Smooth muscle cell (in vitro differentiated cells): ENCODE data around the gene GPR155. TPM values are rescaled to one million over a fixed set of nuclear protein-coding genes. Genes with fewer than 3 reads are reported as not detected.

Source experiments
- DNase-seq: peaks from one replicate; lab custom pipeline; 2025; ENCODE audit not compliant: unreplicated experiment; lab: John Stamatoyannopoulos, UW
- H2AFZ ChIP-seq: fragments of 200-600 bp; sonication (generic); 2 replicates; pipeline ENCODE4 v1.6.0; 2016; ENCODE audit warnings: antibody characterized with exemption, low read depth, mild to moderate bottlenecking
- H3F3A ChIP-seq: fragments of 200-600 bp; sonication (generic); 2 replicates; pipeline ENCODE4 v1.6.0; 2017; ENCODE audit warnings: antibody characterized with exemption, low read depth
- H3K27ac ChIP-seq: fragments of 200-600 bp; sonication (generic); 2 replicates; pipeline ENCODE4 v1.5.1; 2016; ENCODE audit warnings: low read depth, mild to moderate bottlenecking
- H3K27me3 ChIP-seq: fragments of 200-600 bp; sonication (generic); 2 replicates; pipeline ENCODE4 v1.6.1; 2016; ENCODE audit warnings: low read depth, mild to moderate bottlenecking
- H3K36me3 ChIP-seq: fragments of 200-600 bp; sonication (generic); 2 replicates; pipeline ENCODE4 v1.5.1; 2016; ENCODE audit warnings: low read depth
- H3K4me1 ChIP-seq: fragments of 200-600 bp; sonication (generic); 2 replicates; pipeline ENCODE4 v1.5.1; 2016; ENCODE audit warnings: low read depth
- H3K4me2 ChIP-seq: fragments of 200-600 bp; sonication (generic); 2 replicates; pipeline ENCODE4 v1.6.0; 2016; ENCODE audit warnings: mild to moderate bottlenecking
- H3K4me3 ChIP-seq: fragments of 200-600 bp; sonication (generic); 2 replicates; pipeline ENCODE4 v1.5.1; 2016; ENCODE audit warnings: mild to moderate bottlenecking
- H3K79me2 ChIP-seq: fragments of 200-600 bp; sonication (generic); 2 replicates; pipeline ENCODE4 v1.6.0; 2016; ENCODE audit warnings: low read depth, mild to moderate bottlenecking
- H3K9ac ChIP-seq: fragments of 200-600 bp; sonication (generic); 2 replicates; pipeline ENCODE4 v1.6.0; 2016; ENCODE audit warnings: low read depth
- H3K9me3 ChIP-seq: fragments of 200-600 bp; sonication (generic); replicated peaks from 2 replicates; pipeline ENCODE4 v1.5.1; 2016; ENCODE audit warnings: low read depth
- H4K20me1 ChIP-seq: fragments of 200-600 bp; sonication (generic); 2 replicates; pipeline ENCODE4 v1.6.0; 2016; ENCODE audit warnings: low read depth
- CTCF ChIP-seq: fragments of 200-600 bp; sonication (generic); IDR thresholded peaks from 2 replicates; pipeline ENCODE4 v1.5.1; 2017; ENCODE audit warnings: borderline replicate concordance, mild to moderate bottlenecking, antibody characterized with exemption; ENCODE audit not compliant: insufficient read depth, poor library complexity, severe bottlenecking
- WGBS: methylation state at CpG from one replicate; pipeline ENCODE4 v1.1.7; 2016; ENCODE audit warnings: low lambda C conversion rate; 5-methylcytosine and 5-hydroxymethylcytosine counted together
- polyA plus RNA-seq: library from polyadenylated mRNA; unstranded; fragments of >200 nt; fragmentation: Nextera tagmentation; extraction: Ambion mirVana; gene quantifications from 2 replicates; pipeline ENCODE4 v1.2.1, GENCODE V29; 2016
- total RNA-seq: library from RNA; depleted of rRNA; stranded (reverse); fragments of >200 nt; gene quantifications from 2 replicates; pipeline ENCODE4 v1.2.3, GENCODE V29; 2014

Gene GPR155
- total and polyA plus RNA-seq, 2 experiments from 2014 or later, result 6.9 to 10.5 TPM

GRCh38 chr2:174522553-174522952 is 35.7 kb upstream of the GPR155 start:
- Histone ChIP-seq H4K20me1 (no peaks in the 10 kb centered on the region), H3K4me2 (no peak overlapping the region), H3K36me3 (no peaks in the 10 kb centered on the region), H2AFZ (no peak overlapping the region), H3K9me3 (no peaks in the 10 kb centered on the region), H3F3A (no peaks in the 10 kb centered on the region), H3K4me1 (no peaks in the 10 kb centered on the region), H3K4me3 (no peak overlapping the region), H3K27me3 (no peaks in the 10 kb centered on the region), H3K27ac (no peak overlapping the region), H3K79me2 (no peaks in the 10 kb centered on the region), H3K9ac (no peak overlapping the region)
- TF ChIP-seq CTCF, result peak; percentile 13
- 67% methylated on average over 3 of the region's 3 CpGs for WGBS
- no peak for DNase-seq

GRCh38 chr2:174518395-174518794 is 31.6 kb upstream of the GPR155 start:
- H4K20me1 ChIP-seq, result no peaks in the 10 kb centered on the region
- no peaks in the 10 kb centered on the region for H3K4me1 ChIP-seq
- no peaks in the 10 kb centered on the region for H3F3A ChIP-seq
- WGBS, result 81% methylated on average over 2 of the region's 2 CpGs
- H3K9me3 ChIP-seq, result no peaks in the 10 kb centered on the region
- H3K36me3 ChIP-seq, result no peaks in the 10 kb centered on the region
- no peak for DNase-seq
- no peak overlapping the region for H3K4me3 ChIP-seq
- H3K79me2 ChIP-seq, result no peaks in the 10 kb centered on the region
- TF ChIP-seq CTCF, result no peak
- H3K9ac ChIP-seq, result no peak overlapping the region
- no peak overlapping the region for H3K27ac ChIP-seq
- no peak overlapping the region for H2AFZ ChIP-seq
- no peaks in the 10 kb centered on the region for H3K27me3 ChIP-seq
- no peak overlapping the region for H3K4me2 ChIP-seq

DNA sequence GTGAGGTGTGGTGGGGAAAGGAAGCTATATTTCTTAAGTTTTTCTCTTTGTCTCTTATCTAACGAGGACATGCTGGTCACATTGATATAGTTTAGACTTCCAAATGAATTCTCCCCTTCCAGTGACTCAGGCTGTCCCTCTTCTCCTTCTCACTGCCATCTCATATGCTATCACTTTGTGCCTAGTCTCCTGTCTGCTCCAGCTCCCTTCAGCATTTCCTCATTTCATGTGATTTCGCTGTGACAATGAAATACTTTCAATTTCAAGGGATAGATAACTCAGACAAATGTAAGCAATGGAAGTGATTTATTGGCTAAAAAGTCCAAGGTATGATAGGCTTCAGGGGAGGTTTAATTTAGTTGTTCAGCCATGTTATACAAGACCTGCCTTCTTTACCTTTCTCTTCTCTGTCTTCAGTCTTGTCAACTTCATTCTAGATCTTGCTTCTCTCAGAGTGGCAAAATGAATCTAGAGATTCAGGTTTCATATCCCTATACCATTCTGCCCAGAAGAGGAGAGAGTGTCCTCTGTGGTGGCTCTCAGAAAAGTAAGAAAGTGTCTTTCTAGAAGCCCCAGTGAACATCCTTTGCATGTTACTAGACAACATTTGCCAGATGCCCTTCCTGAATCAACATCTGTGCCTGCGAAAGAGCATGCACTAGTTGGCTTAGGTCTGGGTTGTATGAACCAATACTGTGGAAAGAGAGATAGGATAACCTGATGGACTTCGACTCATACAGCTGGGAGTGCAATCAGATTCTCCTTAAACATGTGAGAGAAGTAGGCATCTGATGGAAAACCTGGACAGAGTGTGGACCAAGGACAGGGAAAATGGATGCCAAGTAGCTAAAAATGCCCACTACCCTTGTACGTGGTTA is 29.9 kb upstream of the GPR155 start:
- no peak for DNase-seq
- H3K27ac ChIP-seq, result no peak overlapping the region
- no peaks in the 10 kb centered on the region for H3K79me2 ChIP-seq
- H3K4me3 ChIP-seq, result no peak overlapping the region
- no peaks in the 10 kb centered on the region for H3K27me3 ChIP-seq
- no peaks in the 10 kb centered on the region for H4K20me1 ChIP-seq
- H3K36me3 ChIP-seq, result no peaks in the 10 kb centered on the region
- H3K9me3 ChIP-seq, result no peaks in the 10 kb centered on the region
- no peaks in the 10 kb centered on the region for H3K4me1 ChIP-seq
- no peak for TF ChIP-seq CTCF
- H2AFZ ChIP-seq, result no peak overlapping the region
- no peak overlapping the region for H3K9ac ChIP-seq
- WGBS, result 85% methylated on average over 5 of the region's 5 CpGs
- no peak overlapping the region for H3K4me2 ChIP-seq
- H3F3A ChIP-seq, result no peaks in the 10 kb centered on the region

DNA sequence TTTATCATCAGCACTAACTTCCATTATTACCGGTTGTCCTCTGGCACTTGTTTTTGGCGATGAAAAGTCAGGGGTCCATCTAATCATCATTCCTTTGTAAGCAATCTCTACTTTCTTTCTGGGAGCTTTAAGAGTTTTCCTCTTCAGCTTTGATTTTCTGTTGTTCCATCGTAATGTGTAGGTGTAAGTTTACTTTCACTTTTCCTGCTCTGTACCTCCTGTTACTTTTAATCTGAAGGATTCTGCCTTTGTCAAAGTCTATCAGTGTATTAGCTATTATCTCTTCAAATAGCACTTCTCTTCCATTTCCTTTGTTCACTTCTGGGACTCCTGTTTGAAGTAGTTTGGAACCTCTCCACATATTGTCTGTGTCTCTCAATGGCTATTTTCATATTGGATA is 25.5 kb upstream of the GPR155 start:
- H2AFZ ChIP-seq, result no peak overlapping the region
- no peak for TF ChIP-seq CTCF
- 96% methylated on average over 3 of the region's 3 CpGs for WGBS

More for the DNA sequence above, 25.5 kb upstream of the GPR155 start:
- no peaks in the 10 kb centered on the region for H3F3A ChIP-seq
- H3K27ac ChIP-seq, result no peak overlapping the region
- H3K79me2 ChIP-seq, result no peaks in the 10 kb centered on the region
- H3K9ac ChIP-seq, result no peak overlapping the region
- H4K20me1 ChIP-seq, result no peaks in the 10 kb centered on the region
- H3K36me3 ChIP-seq, result no peaks in the 10 kb centered on the region
- H3K4me2 ChIP-seq, result no peak overlapping the region
- DNase-seq, result no peak
- H3K4me1 ChIP-seq, result no peaks in the 10 kb centered on the region
- no peaks in the 10 kb centered on the region for H3K27me3 ChIP-seq
- peaks cover 3% of the 10 kb centered on the region for H3K9me3 ChIP-seq
- no peak overlapping the region for H3K4me3 ChIP-seq
